B cell (primary cell): ENCODE measurements around the gene VAV2. TPM values are rescaled to one million over a fixed set of nuclear protein-coding genes. Genes with fewer than 3 reads are reported as not detected.

Experiments used
- ATAC-seq: fragments of 200-7000 bp; cut with Tn5 transposase; one replicate; pipeline ENCODE4 v1.10.0; 2021; ENCODE audit warnings: low read depth, mild to moderate bottlenecking, moderate number of reproducible peaks, moderate library complexity
- CTCF ChIA-PET: fragments of 350-600 bp; sonication (Branson Sonifier 250); formaldehyde crosslinking; loops from one replicate; lab custom pipeline; 2021; ENCODE audit warnings: antibody characterized with exemption, inconsistent platforms; lab: Charles Lee
- POLR2A ChIA-PET: fragments of 350-600 bp; sonication (Branson Sonifier 250); formaldehyde crosslinking; loops from one replicate; lab custom pipeline; 2021; ENCODE audit warnings: antibody characterized with exemption; lab: Charles Lee
- DNase-seq: peaks from one replicate; pipeline ENCODE4 v3.0.0; 2013
- H2AFZ ChIP-seq: 2 replicates; pipeline ENCODE4 v1.6.1; 2012; ENCODE audit warnings: mild to moderate bottlenecking, low read depth, low read length; ENCODE audit not compliant: insufficient read depth, poor library complexity, severe bottlenecking
- H3K27ac ChIP-seq, 2 donors: 1 replicate in 1 of 2; 2 replicates in 1 of 2; pipeline ENCODE4 v1.5.1; 2012 to 2013; ENCODE audit warnings: low read length in 2 of 2, mild to moderate bottlenecking in 2 of 2, moderate library complexity in 1 of 2
- H3K27me3 ChIP-seq, 4 experiments: fragments of 200-600 bp in 1 of 4; sonication (generic) in 1 of 4; replicated peaks in 1 of 4; 1 replicate in 2 of 4; 2 replicates in 2 of 4; pipeline versions ENCODE4 v1.6.1 to v1.7.0; 2013 to 2016; ENCODE audit warnings: low read length in 3 of 4, mild to moderate bottlenecking in 2 of 4, mixed read lengths in 1 of 4, moderate library complexity in 1 of 4; ENCODE audit not compliant: insufficient read depth in 4 of 4, control insufficient read depth in 3 of 4; ENCODE audit errors: control extremely low read depth in 1 of 4
- H3K36me3 ChIP-seq, 2 experiments: replicated peaks in 1 of 2; 1 replicate in 1 of 2; 2 replicates in 1 of 2; pipeline versions ENCODE4 v1.6.1 to v1.7.1; 2013; ENCODE audit warnings: low read length in 1 of 2; ENCODE audit not compliant: insufficient read depth in 2 of 2, control insufficient read depth in 1 of 2; ENCODE audit errors: control extremely low read depth in 1 of 2, extremely low read depth in 1 of 2
- H3K4me1 ChIP-seq, 2 donors: fragments of 200-600 bp in 1 of 2; sonication (generic) in 1 of 2; 1 replicate in 1 of 2; 2 replicates in 1 of 2; pipeline versions ENCODE4 v1.5.1 to v1.6.1; 2013 to 2017; ENCODE audit warnings: low read length in 2 of 2; ENCODE audit not compliant: control insufficient read depth in 2 of 2, insufficient read depth in 2 of 2
- H3K4me2 ChIP-seq: replicated peaks from 2 replicates; pipeline ENCODE3; 2012; ENCODE audit warnings: mild to moderate bottlenecking, low read depth, low read length; ENCODE audit not compliant: poor library complexity, severe bottlenecking
- H3K4me3 ChIP-seq, 5 experiments: fragments of 200-600 bp in 1 of 5; sonication (generic) in 1 of 5; 1 replicate in 3 of 5; 2 replicates in 2 of 5; pipeline versions ENCODE4 v1.5.1 to v1.7.0; 2011 to 2016; ENCODE audit warnings: low read length in 4 of 5, mild to moderate bottlenecking in 4 of 5, low read depth in 2 of 5, control low read depth in 1 of 5, moderate library complexity in 1 of 5; ENCODE audit not compliant: insufficient read depth in 1 of 5; ENCODE audit errors: control extremely low read depth in 1 of 5, extremely low read depth in 1 of 5
- H3K79me2 ChIP-seq: fragments of 200-600 bp; sonication (generic); one replicate; pipeline ENCODE4 v1.6.0; 2016; ENCODE audit warnings: low read length; ENCODE audit not compliant: control insufficient read depth, insufficient read depth
- H3K9ac ChIP-seq: fragments of 200-600 bp; sonication (generic); 2 replicates; pipeline ENCODE4 v1.6.1; 2017; ENCODE audit warnings: mild to moderate bottlenecking, low read length, moderate library complexity
- H3K9me3 ChIP-seq, 3 donors: one replicate each; pipeline versions ENCODE4 v1.6.1 to v1.7.1; 2013; ENCODE audit warnings: low read length in 2 of 3; ENCODE audit not compliant: control insufficient read depth in 2 of 3, insufficient read depth in 1 of 3; ENCODE audit errors: control extremely low read depth in 1 of 3
- H4K20me1 ChIP-seq: 2 replicates; pipeline ENCODE4 v1.6.0; 2012; ENCODE audit warnings: mild to moderate bottlenecking, low read length; ENCODE audit not compliant: insufficient read depth, control insufficient read depth, poor library complexity, severe bottlenecking
- H3K27ac Mint-ChIP-seq: one replicate; pipeline ENCODE4 v1.8.0; 2021; ENCODE audit warnings: mixed read lengths
- H3K27me3 Mint-ChIP-seq: one replicate; pipeline ENCODE4 v1.8.0; 2021; ENCODE audit warnings: mixed read lengths
- H3K4me1 Mint-ChIP-seq: one replicate; pipeline ENCODE4 v1.8.0; 2021; ENCODE audit warnings: mixed read lengths
- H3K4me3 Mint-ChIP-seq: one replicate; pipeline ENCODE4 v1.8.0; 2021; ENCODE audit warnings: mixed read lengths
- H3K9me3 Mint-ChIP-seq: one replicate; pipeline ENCODE4 v1.8.0; 2022; ENCODE audit warnings: mixed read lengths; ENCODE audit not compliant: insufficient read depth
- EZH2 ChIP-seq: IDR thresholded peaks from 2 replicates; pipeline ENCODE4 v1.6.1; 2012; ENCODE audit warnings: borderline replicate concordance, low read depth, mild to moderate bottlenecking, moderate library complexity, low read length; ENCODE audit not compliant: insufficient read depth, poor library complexity, severe bottlenecking
- WGBS: methylation state at CpG from one replicate; pipeline ENCODE4 v1.1.5; 2013; ENCODE audit warnings: missing lambda C conversion rate; ENCODE audit not compliant: insufficient coverage; 5-methylcytosine and 5-hydroxymethylcytosine counted together
- intact Hi-C: fragments of 100-400 bp; cut with micrococcal nuclease; formaldehyde crosslinking; loops from one replicate; pipeline ENCODE4 v1.10.0; 2022
- polyA plus RNA-seq: library from polyadenylated mRNA; depleted of rRNA; stranded (reverse); fragments of >200 nt; gene quantifications from 2 replicates; pipeline ENCODE4 v1.2.3, GENCODE V29; 2012
- total RNA-seq, 2 donors: library from RNA; stranded (reverse); fragments of 120-200 nt in 1 of 2; gene quantifications; 1 replicate in 1 of 2; 2 replicates in 1 of 2; pipeline versions ENCODE4 v1.2.3 to v1.2.4, GENCODE V29; 2013 to 2022
- TF ChIP-seq, protein P1 (sequence below): fragments of 200-600 bp; IDR thresholded peaks from one replicate; pipeline ENCODE4 v1.8.0; 2022; ENCODE audit warnings: antibody characterized with exemption, mild to moderate bottlenecking

The VAV2 gene
- total and polyA plus RNA-seq, 2 donors (not counting 1 experiment from before 2014, with no cell fraction given), result 34.4 to 128 TPM

DNA sequence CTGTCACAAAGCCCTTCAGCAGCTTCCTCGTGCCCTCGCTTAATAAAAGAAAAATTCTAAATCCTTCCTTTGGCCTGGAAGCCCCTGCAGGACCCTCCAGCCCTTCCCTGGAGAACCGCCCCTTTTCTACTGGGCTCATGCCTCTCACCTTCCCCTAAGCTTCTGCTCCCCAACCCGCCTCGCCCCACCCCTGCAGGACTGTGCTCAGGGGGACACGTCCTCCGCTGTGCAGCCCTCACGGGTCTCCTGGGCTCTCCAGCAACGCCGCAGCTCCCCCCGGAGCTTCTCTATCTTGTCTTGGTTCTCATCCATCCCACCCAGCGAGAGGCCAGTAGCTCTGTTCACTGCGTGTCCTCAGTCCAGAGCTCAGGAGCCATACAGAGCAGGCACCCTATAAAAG is 188.4 kb downstream of the VAV2 start:
- Histone ChIP-seq H4K20me1 (peaks cover 98% of the 10 kb centered on the region), H3K9ac (no peak overlapping the region), H2AFZ (no peak overlapping the region), H3K27ac (no peak overlapping the region), H3K4me2 (no peak overlapping the region), H3K4me1 (no peaks in the 10 kb centered on the region), H3K36me3 (peaks cover 0 to 81% of the 10 kb centered on the region in 2 experiments), H3K9me3 (no peaks in the 10 kb centered on the region), H3K27me3 (no peaks in the 10 kb centered on the region), H3K4me3 (no peak overlapping the region), H3K79me2 (peaks cover 46% of the 10 kb centered on the region)
- CTCF ChIA-PET, result interaction anchor here (0.6 to 1.9 kb wide), 6 partner anchors 10 to 191 kb away, joined by 3 to 8 read pairs (median 4); no protein-coding TSS in a partner anchor
- Mint-ChIP-seq H3K27ac (no peak overlapping the region), H3K4me3 (no peak overlapping the region), H3K9me3 (no peaks in the 10 kb centered on the region), H3K27me3 (no peaks in the 10 kb centered on the region), H3K4me1 (no peaks in the 10 kb centered on the region)
- DNase-seq (no peak), ATAC-seq (no peak)
- 95% methylated on average over 13 of the region's 13 CpGs for WGBS
- POLR2A ChIA-PET, result interaction anchor here (0.6 kb wide), 1 partner anchor 133 kb away, joined by 5 read pairs; no protein-coding TSS in a partner anchor
- intact Hi-C loops, result no loop called here
- TF ChIP-seq EZH2, result no peak
- TF ChIP-seq, protein P1, sequence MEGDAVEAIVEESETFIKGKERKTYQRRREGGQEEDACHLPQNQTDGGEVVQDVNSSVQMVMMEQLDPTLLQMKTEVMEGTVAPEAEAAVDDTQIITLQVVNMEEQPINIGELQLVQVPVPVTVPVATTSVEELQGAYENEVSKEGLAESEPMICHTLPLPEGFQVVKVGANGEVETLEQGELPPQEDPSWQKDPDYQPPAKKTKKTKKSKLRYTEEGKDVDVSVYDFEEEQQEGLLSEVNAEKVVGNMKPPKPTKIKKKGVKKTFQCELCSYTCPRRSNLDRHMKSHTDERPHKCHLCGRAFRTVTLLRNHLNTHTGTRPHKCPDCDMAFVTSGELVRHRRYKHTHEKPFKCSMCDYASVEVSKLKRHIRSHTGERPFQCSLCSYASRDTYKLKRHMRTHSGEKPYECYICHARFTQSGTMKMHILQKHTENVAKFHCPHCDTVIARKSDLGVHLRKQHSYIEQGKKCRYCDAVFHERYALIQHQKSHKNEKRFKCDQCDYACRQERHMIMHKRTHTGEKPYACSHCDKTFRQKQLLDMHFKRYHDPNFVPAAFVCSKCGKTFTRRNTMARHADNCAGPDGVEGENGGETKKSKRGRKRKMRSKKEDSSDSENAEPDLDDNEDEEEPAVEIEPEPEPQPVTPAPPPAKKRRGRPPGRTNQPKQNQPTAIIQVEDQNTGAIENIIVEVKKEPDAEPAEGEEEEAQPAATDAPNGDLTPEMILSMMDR, result no peak

DNA sequence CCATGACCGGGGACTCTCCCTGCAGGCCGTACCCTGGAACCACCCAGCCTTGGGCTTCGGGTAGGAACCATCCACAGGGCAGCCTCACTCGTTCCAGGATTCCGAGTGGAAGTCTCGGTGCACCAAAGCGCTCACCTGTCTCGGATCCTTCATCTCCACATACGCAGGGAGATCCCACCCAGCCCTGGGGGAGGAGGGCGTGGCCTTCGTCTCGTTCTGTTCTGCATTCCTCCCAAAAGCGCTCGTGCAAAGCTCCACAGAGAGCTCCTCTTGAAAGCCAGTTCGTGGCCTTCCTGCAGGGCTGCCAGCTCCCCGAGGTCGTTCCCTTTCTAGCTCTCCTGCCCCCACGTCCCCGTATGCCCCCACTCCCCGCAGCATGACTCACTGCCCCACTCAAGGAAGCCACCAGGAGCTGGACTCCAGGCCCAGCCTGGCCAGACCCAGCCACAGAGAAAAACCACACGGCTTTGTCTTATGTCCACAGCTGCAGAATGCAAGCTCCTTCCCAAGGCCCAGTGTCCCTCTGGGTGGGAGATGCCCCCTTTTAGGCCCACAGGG is 189.0 kb downstream of the VAV2 start:
- H3K79me2 ChIP-seq, result peaks cover 39% of the 10 kb centered on the region
- WGBS, result 91% methylated on average over 18 of the region's 21 CpGs
- no peaks in the 10 kb centered on the region for H3K9me3 ChIP-seq
- peak overlapping the region; percentile 4 for H3K27ac Mint-ChIP-seq
- ChIA-PET POLR2A (interaction anchor here (0.6 kb wide), 1 partner anchor 133 kb away, joined by 5 read pairs; no protein-coding TSS in a partner anchor), CTCF (interaction anchor here (0.6 to 1.9 kb wide), 5 partner anchors 9 to 192 kb away, joined by 3 to 8 read pairs (median 4); no protein-coding TSS in a partner anchor)
- H3K4me3 ChIP-seq, result no peak overlapping the region
- no peak overlapping the region for H2AFZ ChIP-seq
- H3K27me3 Mint-ChIP-seq, result no peaks in the 10 kb centered on the region
- intact Hi-C loops, result no loop called here
- no peaks in the 10 kb centered on the region for H3K4me1 Mint-ChIP-seq
- H3K36me3 ChIP-seq, result peaks cover 0 to 81% of the 10 kb centered on the region in 2 experiments
- no peak overlapping the region for H3K27ac ChIP-seq
- H3K9ac ChIP-seq, result no peak overlapping the region
- H4K20me1 ChIP-seq, result peaks cover 98% of the 10 kb centered on the region
- no peaks in the 10 kb centered on the region for H3K27me3 ChIP-seq
- H3K4me3 Mint-ChIP-seq, result no peak overlapping the region
- DNase-seq, result no peak
- no peaks in the 10 kb centered on the region for H3K4me1 ChIP-seq
- ATAC-seq, result no peak
- TF ChIP-seq, protein P1, result no peak
- no peak for TF ChIP-seq EZH2
- no peak overlapping the region for H3K4me2 ChIP-seq
- no peaks in the 10 kb centered on the region for H3K9me3 Mint-ChIP-seq
